C1 segment of cervical spinal cord (tissue), 14 donors: Measurements from ENCODE around the gene GPR35.

Source experiments
- DNase-seq, 14 donors: peaks; one replicate each; lab custom pipeline; 2025; lab: John Stamatoyannopoulos, UW

GPR35 gene

GRCh38 chr2:240624950-240625621, at the start of gene GPR35:
GPR35 (plus strand) TSS chr2:240625480; CDS start chr2:240629953, 4,473 bp downstream.
- DNase-seq, result peak in 4 of 14 donors; percentile 12 to 44 (median 18)

GRCh38 chr2:240576036-240576435, 49.2 kb upstream of the GPR35 start:
- DNase-seq, result no peak

- no peak for DNase-seq
Observed at GRCh38 chr2:240576436-240577205, 48.7 kb upstream of the GPR35 start.

GRCh38 chr2:240577281-240578109, 47.8 kb upstream of the GPR35 start:
- DNase-seq, result no peak

GRCh38 chr2:240578110-240578450, 47.2 kb upstream of the GPR35 start:
- no peak for DNase-seq

GRCh38 chr2:240578488-240578887, 46.8 kb upstream of the GPR35 start:
- no peak for DNase-seq

- DNase-seq, result no peak
Observed at GRCh38 chr2:240579071-240579762, 46.1 kb upstream of the GPR35 start.

- DNase-seq, result no peak
Observed at GRCh38 chr2:240579771-240580614, 45.3 kb upstream of the GPR35 start.

- DNase-seq, result no peak
Observed at GRCh38 chr2:240581811-240582210, 43.5 kb upstream of the GPR35 start.

GRCh38 chr2:240582781-240583180, 42.5 kb upstream of the GPR35 start:
- DNase-seq, result no peak

- no peak for DNase-seq
Observed at GRCh38 chr2:240583774-240584173, 41.5 kb upstream of the GPR35 start.

GRCh38 chr2:240584486-240585031, 40.7 kb upstream of the GPR35 start:
- DNase-seq, result no peak

GRCh38 chr2:240585101-240585500, 40.2 kb upstream of the GPR35 start:
- DNase-seq, result no peak

- no peak for DNase-seq
Observed at GRCh38 chr2:240585681-240586197, 39.5 kb upstream of the GPR35 start.

GRCh38 chr2:240586198-240586918, 38.9 kb upstream of the GPR35 start, which contains the start of gene CAPN10:
CAPN10 (plus strand) TSS chr2:240586734; CDS start chr2:240586912, 178 bp downstream.
- peak; percentile 85 to 99 (median 98) for DNase-seq

GRCh38 chr2:240586919-240587800, 38.1 kb upstream of the GPR35 start:
- DNase-seq, result peak in 1 of 14 donors; percentile 47

GRCh38 chr2:240588006-240588655, 37.1 kb upstream of the GPR35 start:
- DNase-seq, result no peak

GRCh38 chr2:240588669-240589068, 36.6 kb upstream of the GPR35 start:
- no peak for DNase-seq
